Esophagus squamous epithelium (tissue), 4 donors: ENCODE data around the gene ANKRD37.

Experiments
- CTCF ChIP-seq, 6 experiments: fragments of 450-650 bp in 4 of 6; fragments of 200-600 bp in 2 of 6; sonication (generic) in 2 of 6; IDR thresholded peaks; one replicate each; pipeline ENCODE4 v1.5.1; 2016 to 2019; ENCODE audit warnings: antibody characterized with exemption in 6 of 6, mild to moderate bottlenecking in 4 of 6, moderate library complexity in 4 of 6
- POLR2A ChIP-seq, 4 donors: fragments of 450-650 bp; IDR thresholded peaks; one replicate each; pipeline ENCODE4 v1.6.1; 2017; ENCODE audit warnings: antibody characterized with exemption in 4 of 4, mild to moderate bottlenecking in 4 of 4, moderate library complexity in 3 of 4

DNA sequence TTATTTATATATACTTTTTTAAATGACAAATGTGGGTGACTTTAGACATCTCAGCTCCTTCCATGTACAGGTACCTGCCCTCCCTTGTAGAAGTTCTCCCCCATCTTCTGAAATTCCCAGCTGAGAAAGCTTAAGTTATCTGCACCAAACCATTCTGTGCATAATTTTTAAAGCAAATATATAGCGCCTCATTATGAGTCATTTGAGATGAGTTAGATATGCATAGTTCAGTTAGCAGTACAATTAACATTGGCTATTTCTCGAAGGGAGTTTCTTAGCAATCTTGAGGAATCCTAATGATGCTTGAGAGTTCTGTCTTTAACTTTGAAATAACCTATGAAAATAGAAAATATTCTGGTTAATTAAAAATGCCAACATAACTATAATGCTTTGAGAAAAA is 48.6 kb downstream of the ANKRD37 start:
- TF ChIP-seq CTCF (IDR thresholded peaks at IDR 0.05), result no peak
- TF ChIP-seq POLR2A (IDR thresholded peaks at IDR 0.05), result no peak
